ENCODE data around the gene THEMIS. TPM values are rescaled to one million over a fixed set of nuclear protein-coding genes. Genes with fewer than 3 reads are reported as not detected.

THEMIS gene
- total RNA-seq, 2 donors from 2014 or later = not detected

DNA sequence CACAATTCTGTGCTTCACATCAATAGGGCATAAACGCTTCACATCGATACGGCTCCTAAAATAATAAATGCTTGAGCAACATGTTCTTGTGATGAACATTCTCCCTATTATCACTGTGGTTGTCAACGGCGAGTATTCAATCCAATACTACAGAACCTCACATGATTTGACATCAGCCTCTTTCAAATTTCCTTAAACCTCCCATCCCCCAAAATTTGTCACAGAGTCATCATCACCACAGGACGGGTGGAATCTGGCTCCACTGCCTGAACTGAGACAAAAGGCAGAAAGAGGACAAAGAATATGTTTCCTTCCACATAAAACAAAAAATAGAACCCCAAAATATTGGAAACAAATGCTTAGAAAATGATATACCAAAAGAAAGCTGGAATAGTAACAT lies 7.3 kb downstream of the THEMIS start:
- Histone ChIP-seq H3K27ac (ENCODE audit: low read depth, low read length) (peak overlapping the region; percentile 82), H3K36me3 (ENCODE audit: control insufficient read depth, insufficient read depth, low read length) (no peaks in the 10 kb centered on the region), H3K27me3 (ENCODE audit: control insufficient read depth, insufficient read depth, low read length, poor library complexity, severe bottlenecking) (no peaks in the 10 kb centered on the region), H3K4me1 (ENCODE audit: control insufficient read depth, insufficient read depth, low read length) (no peaks in the 10 kb centered on the region), H3K4me3 (ENCODE audit: low read length) (no peak overlapping the region), H3K9me3 (ENCODE audit: control insufficient read depth, low read length) (no peaks in the 10 kb centered on the region), H3K9ac (ENCODE audit: extremely low read depth, low read length, poor library complexity, severe bottlenecking) (no peak overlapping the region)
- DNase-seq = no peak
- no peak overlapping the region for H3K4me3 Mint-ChIP-seq
- no peaks in the 10 kb centered on the region for H3K4me1 Mint-ChIP-seq
- no peaks in the 10 kb centered on the region for H3K9me3 Mint-ChIP-seq
- no peaks in the 10 kb centered on the region for H3K27me3 Mint-ChIP-seq (ENCODE audit: insufficient read depth)
- no peaks in the 10 kb centered on the region for H3K36me3 Mint-ChIP-seq (ENCODE audit: low read depth)
- TF ChIP-seq, protein P1, sequence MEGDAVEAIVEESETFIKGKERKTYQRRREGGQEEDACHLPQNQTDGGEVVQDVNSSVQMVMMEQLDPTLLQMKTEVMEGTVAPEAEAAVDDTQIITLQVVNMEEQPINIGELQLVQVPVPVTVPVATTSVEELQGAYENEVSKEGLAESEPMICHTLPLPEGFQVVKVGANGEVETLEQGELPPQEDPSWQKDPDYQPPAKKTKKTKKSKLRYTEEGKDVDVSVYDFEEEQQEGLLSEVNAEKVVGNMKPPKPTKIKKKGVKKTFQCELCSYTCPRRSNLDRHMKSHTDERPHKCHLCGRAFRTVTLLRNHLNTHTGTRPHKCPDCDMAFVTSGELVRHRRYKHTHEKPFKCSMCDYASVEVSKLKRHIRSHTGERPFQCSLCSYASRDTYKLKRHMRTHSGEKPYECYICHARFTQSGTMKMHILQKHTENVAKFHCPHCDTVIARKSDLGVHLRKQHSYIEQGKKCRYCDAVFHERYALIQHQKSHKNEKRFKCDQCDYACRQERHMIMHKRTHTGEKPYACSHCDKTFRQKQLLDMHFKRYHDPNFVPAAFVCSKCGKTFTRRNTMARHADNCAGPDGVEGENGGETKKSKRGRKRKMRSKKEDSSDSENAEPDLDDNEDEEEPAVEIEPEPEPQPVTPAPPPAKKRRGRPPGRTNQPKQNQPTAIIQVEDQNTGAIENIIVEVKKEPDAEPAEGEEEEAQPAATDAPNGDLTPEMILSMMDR (conservative IDR thresholded peaks at IDR 0.05) = no peak
- WGBS, 2 experiments (ENCODE audit: insufficient coverage in 1 of 2, insufficient read length in 1 of 2) = 75 to 83% methylated on average over 2 to 6 of the region's 6 CpGs
- no peak overlapping the region for H3K27ac Mint-ChIP-seq

DNA sequence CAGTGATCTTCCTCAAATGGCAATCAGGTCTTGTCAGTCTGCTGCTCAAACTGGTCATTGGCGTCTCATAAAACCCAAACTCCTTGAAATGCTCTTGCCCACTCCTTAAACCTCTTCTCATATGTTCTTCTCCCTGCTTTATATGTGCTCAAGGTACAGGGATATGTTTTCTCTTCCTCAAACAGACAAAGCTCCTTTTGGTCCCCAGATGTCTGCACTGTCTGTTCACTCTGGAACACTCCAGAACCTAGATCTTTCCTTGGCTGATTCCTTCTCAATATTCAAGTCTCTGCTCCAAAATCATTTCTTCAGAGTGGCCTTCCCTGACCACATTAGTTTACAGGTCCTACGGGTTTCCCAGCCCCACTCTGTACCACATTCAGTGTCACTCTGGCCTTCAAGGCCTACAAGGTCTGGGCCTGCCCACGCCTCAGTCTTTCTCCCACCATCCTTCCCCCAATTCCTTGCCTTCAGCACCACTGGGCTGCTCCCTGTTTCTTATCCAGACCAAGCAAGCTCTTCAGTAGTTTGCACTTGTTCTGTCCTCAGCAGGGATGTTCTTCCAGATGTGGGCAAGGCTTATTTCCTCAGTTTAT lies 9.0 kb downstream of the THEMIS start:
- H3K36me3 ChIP-seq (ENCODE audit: control insufficient read depth, insufficient read depth, low read length) = no peaks in the 10 kb centered on the region
- H3K4me3 ChIP-seq (ENCODE audit: low read length) = no peak overlapping the region
- no peaks in the 10 kb centered on the region for H3K4me1 Mint-ChIP-seq
- no peaks in the 10 kb centered on the region for H3K27me3 ChIP-seq (ENCODE audit: control insufficient read depth, insufficient read depth, low read length, poor library complexity, severe bottlenecking)
- H3K36me3 Mint-ChIP-seq (ENCODE audit: low read depth) = no peaks in the 10 kb centered on the region
- no peak overlapping the region for H3K4me3 Mint-ChIP-seq
- H3K9me3 Mint-ChIP-seq = no peaks in the 10 kb centered on the region
- TF ChIP-seq, protein P1 (conservative IDR thresholded peaks at IDR 0.05) = no peak
- H3K27me3 Mint-ChIP-seq (ENCODE audit: insufficient read depth) = no peaks in the 10 kb centered on the region
- H3K9me3 ChIP-seq (ENCODE audit: control insufficient read depth, low read length) = no peaks in the 10 kb centered on the region
- no peak overlapping the region for H3K9ac ChIP-seq (ENCODE audit: extremely low read depth, low read length, poor library complexity, severe bottlenecking)
- H3K27ac ChIP-seq (ENCODE audit: low read depth, low read length) = no peak overlapping the region
- H3K4me1 ChIP-seq (ENCODE audit: control insufficient read depth, insufficient read depth, low read length) = no peaks in the 10 kb centered on the region
- DNase-seq = no peak
- H3K27ac Mint-ChIP-seq = no peak overlapping the region
- WGBS, 2 experiments (ENCODE audit: insufficient coverage in 1 of 2, insufficient read length in 1 of 2) = 93 to 97% methylated on average over 3 of the region's 3 CpGs

DNA sequence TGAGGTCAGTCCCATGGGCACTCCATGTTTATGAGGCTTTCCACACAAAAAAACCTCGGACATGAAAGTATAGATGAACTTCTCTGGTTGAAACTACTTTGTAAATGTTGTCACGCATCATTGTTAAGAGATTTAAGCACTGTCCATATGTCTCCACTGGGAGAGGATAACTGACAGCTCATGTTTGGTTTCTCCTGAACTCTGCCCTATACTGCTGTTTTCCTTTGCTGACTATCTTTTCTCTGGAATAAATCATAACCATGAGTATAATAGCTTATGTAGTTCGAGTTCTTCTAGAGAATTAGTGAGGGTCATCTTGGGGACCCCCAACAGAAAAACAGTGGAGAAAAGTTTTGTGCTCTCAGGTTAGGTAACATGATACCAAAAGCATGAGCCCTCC lies 14.3 kb downstream of the THEMIS start:
- H3K27ac ChIP-seq (ENCODE audit: low read depth, low read length) = no peak overlapping the region
- DNase-seq = no peak
- Mint-ChIP-seq H3K9me3 (no peaks in the 10 kb centered on the region), H3K4me1 (no peaks in the 10 kb centered on the region), H3K36me3 (ENCODE audit: low read depth) (no peaks in the 10 kb centered on the region), H3K4me3 (no peak overlapping the region), H3K27ac (no peak overlapping the region), H3K27me3 (ENCODE audit: insufficient read depth) (no peaks in the 10 kb centered on the region)
- H3K36me3 ChIP-seq (ENCODE audit: control insufficient read depth, insufficient read depth, low read length) = no peaks in the 10 kb centered on the region
- no peaks in the 10 kb centered on the region for H3K9me3 ChIP-seq (ENCODE audit: control insufficient read depth, low read length)
- TF ChIP-seq, protein P1 (conservative IDR thresholded peaks at IDR 0.05) = no peak
- H3K4me1 ChIP-seq (ENCODE audit: control insufficient read depth, insufficient read depth, low read length) = no peaks in the 10 kb centered on the region
- no peaks in the 10 kb centered on the region for H3K27me3 ChIP-seq (ENCODE audit: control insufficient read depth, insufficient read depth, low read length, poor library complexity, severe bottlenecking)
- H3K9ac ChIP-seq (ENCODE audit: extremely low read depth, low read length, poor library complexity, severe bottlenecking) = no peak overlapping the region
- no peak overlapping the region for H3K4me3 ChIP-seq (ENCODE audit: low read length)
- 78 to 86% methylated on average over 2 to 3 of the region's 3 CpGs for WGBS, 2 experiments (ENCODE audit: insufficient coverage in 1 of 2, insufficient read length in 1 of 2)
